Testis (tissue), 2 donors: Measurements from ENCODE around the gene EPB41L1.

Experiments used
- POLR2A ChIP-seq: fragments of 450-650 bp; IDR thresholded peaks from one replicate; pipeline ENCODE4 v1.6.1; 2017; ENCODE audit warnings: antibody characterized with exemption, mild to moderate bottlenecking, moderate library complexity
- TF ChIP-seq, protein P1 (sequence below), 3 experiments: fragments of 450-650 bp in 2 of 3; fragments of 200-600 bp in 1 of 3; sonication (generic) in 1 of 3; IDR thresholded peaks; one replicate each; pipeline ENCODE4 v1.5.1; 2016 to 2019; ENCODE audit warnings: antibody characterized with exemption in 3 of 3, mild to moderate bottlenecking in 2 of 3, moderate library complexity in 1 of 3

DNA sequence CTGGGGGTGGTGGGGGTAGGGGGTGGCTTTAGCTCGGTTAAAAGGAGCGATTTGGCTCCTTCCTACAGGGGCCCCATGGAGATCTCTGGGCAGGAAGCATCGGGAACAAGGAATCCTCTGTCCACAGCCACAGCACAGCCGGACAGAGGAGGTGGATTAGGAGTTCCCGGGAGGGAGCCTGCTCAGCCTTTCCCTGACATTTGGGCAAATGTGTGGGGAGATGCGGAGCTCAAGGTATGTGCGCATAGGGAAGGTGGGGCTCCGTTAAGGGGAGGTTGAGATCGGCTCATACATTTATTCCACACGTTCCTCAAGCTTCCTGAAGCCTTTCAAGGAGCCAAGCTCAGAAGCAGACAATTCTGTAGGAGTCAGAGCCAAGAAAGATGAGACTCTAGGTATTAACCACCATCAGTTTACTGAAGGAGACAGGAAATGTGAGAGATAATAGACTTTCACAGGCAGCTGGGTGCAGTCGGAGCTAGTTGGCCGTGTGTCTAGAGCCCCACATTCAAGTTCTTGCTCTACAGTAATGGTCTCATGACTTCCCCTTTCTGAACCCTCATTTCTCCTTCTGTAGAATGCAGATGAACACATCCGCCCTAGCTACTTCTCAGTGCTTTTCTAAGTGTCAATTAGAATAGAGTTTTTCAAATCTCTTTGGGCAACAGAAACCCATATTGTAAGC is 40.8 kb upstream of the EPB41L1 start:
- TF ChIP-seq, protein P1, sequence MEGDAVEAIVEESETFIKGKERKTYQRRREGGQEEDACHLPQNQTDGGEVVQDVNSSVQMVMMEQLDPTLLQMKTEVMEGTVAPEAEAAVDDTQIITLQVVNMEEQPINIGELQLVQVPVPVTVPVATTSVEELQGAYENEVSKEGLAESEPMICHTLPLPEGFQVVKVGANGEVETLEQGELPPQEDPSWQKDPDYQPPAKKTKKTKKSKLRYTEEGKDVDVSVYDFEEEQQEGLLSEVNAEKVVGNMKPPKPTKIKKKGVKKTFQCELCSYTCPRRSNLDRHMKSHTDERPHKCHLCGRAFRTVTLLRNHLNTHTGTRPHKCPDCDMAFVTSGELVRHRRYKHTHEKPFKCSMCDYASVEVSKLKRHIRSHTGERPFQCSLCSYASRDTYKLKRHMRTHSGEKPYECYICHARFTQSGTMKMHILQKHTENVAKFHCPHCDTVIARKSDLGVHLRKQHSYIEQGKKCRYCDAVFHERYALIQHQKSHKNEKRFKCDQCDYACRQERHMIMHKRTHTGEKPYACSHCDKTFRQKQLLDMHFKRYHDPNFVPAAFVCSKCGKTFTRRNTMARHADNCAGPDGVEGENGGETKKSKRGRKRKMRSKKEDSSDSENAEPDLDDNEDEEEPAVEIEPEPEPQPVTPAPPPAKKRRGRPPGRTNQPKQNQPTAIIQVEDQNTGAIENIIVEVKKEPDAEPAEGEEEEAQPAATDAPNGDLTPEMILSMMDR (IDR thresholded peaks at IDR 0.05) = no peak
- TF ChIP-seq POLR2A = no peak
